Activated T-cell treated with anti-CD3 and anti-CD28 coated beads for 24 hours (primary cell): ENCODE results near the gene ADAM33.

ENCODE experiments used
- DNase-seq: peaks from one replicate; pipeline ENCODE4 v3.0.0-alpha.2; 2020; ENCODE audit warnings: low read depth

The ADAM33 gene

GRCh38 chr20:3689978-3690377 is 8.2 kb upstream of the ADAM33 start:
- DNase-seq, result no peak

GRCh38 chr20:3687655-3688054 is 5.8 kb upstream of the ADAM33 start:
- no peak for DNase-seq

GRCh38 chr20:3686867-3687321 is 5.1 kb upstream of the ADAM33 start:
- no peak for DNase-seq

- no peak for DNase-seq
Observed at GRCh38 chr20:3686421-3686820, 4.6 kb upstream of the ADAM33 start.

- no peak for DNase-seq
Observed at GRCh38 chr20:3685341-3685740, 3.5 kb upstream of the ADAM33 start.

- no peak for DNase-seq
Observed at GRCh38 chr20:3681352-3681930, 369 bp downstream of the ADAM33 start.

- DNase-seq, result no peak
Observed at GRCh38 chr20:3680701-3681351, 984 bp downstream of the ADAM33 start.

GRCh38 chr20:3679749-3680700 is 1.8 kb downstream of the ADAM33 start:
- no peak for DNase-seq

GRCh38 chr20:3678856-3679720 is 2.7 kb downstream of the ADAM33 start:
- DNase-seq, result no peak

- no peak for DNase-seq
Observed at GRCh38 chr20:3678198-3678597, 3.6 kb downstream of the ADAM33 start.

GRCh38 chr20:3677733-3678132 is 4.1 kb downstream of the ADAM33 start:
- no peak for DNase-seq

GRCh38 chr20:3674995-3675900 is 6.6 kb downstream of the ADAM33 start:
- no peak for DNase-seq

- no peak for DNase-seq
Observed at GRCh38 chr20:3674447-3674846, 7.4 kb downstream of the ADAM33 start.

GRCh38 chr20:3673221-3674070 is 8.4 kb downstream of the ADAM33 start:
- DNase-seq, result no peak

- no peak for DNase-seq
Observed at GRCh38 chr20:3672547-3673171, 9.2 kb downstream of the ADAM33 start.

GRCh38 chr20:3671986-3672546 is 9.7 kb downstream of the ADAM33 start:
- no peak for DNase-seq

GRCh38 chr20:3670945-3671344 is 10.9 kb downstream of the ADAM33 start:
- DNase-seq, result no peak

- no peak for DNase-seq
Observed at GRCh38 chr20:3670511-3670910, 11.3 kb downstream of the ADAM33 start.
